ENCODE measurements around the gene UBA3. TPM values are rescaled to one million over a fixed set of nuclear protein-coding genes. Genes with fewer than 3 reads are reported as not detected.
A peak's percentile ranks its signal among the peaks of the same experiment; 100 is the strongest.

UBA3 gene
- total RNA-seq, result 84.4 TPM
- long read RNA-seq, transcript UBA3-202 (18 exons, 2,154 nt), result major isoform, 114 of 182 reads
- long read RNA-seq, transcript UBA3-201 (17 exons, 2,112 nt), result minor isoform, 26 of 182 reads
- long read RNA-seq, partial matches to known transcripts, result 15 of 182 reads
- long read RNA-seq, other reads (novel, unspliced or antisense), result 24 of 182 reads

DNA sequence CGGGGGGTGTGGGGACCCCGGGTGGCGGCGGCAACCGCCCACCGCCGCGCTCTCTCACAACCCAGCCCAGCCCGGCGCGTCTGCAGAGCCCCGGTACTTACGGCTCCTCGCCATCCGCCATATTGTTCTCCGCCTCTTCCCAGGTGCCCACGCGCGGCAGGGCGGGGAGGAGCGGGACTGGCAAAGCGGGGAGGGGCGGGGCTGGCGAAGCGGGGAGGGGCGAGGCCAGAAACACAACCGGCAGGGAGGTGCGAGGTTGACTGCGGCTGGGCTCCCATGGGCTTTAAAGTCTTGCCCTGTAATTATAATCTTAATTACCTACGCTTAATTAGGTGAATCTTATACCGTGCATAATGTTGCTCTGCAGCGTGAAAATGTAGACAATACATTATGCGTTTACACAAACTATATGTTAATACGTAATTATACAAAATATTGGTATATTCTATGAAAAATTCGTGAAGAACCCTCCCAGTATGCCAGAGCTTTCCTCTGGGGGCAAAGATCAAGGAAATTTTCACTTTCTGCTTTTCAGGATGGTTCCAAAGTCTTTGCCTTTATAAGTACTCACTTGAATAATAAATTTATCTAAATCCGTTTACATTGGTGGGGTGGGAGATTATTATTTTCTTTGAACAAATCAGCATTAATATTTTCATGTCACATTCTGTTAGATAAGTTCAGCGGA, at the start of gene UBA3:
Gene UBA3, minus strand, starts transcription at position 133 of the 688 bp plus-strand sequence. Its CDS starts 12 bp downstream, at position 121.
- ATAC-seq (ENCODE audit: poor library complexity), result peak; percentile 83
- intact Hi-C loops (cut with DNase I), result no loop called here
- DNase-seq, result peak; percentile 95

DNA sequence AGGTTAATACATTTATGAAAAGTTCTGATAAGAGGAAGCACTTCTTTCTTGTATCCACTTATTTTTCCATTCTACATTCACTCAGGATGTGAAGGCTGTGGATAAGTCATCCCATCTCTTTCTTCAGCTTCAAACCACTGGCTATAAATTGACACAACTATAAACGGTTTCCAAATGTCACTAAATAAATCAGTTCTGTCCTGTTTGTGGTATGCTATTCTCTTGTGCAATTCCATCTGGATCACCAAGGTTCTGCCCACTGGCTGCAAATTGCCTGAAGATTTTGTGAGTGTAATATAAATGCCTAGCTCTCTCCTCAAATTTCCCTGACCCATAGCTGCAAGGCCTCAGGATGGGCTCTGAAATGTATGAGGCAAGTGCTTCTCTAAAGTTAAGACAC, 49.4 kb upstream of the UBA3 start:
- ATAC-seq (ENCODE audit: poor library complexity) (no peak), DNase-seq (no peak)
- intact Hi-C loops (cut with DNase I), result no loop called here

DNA sequence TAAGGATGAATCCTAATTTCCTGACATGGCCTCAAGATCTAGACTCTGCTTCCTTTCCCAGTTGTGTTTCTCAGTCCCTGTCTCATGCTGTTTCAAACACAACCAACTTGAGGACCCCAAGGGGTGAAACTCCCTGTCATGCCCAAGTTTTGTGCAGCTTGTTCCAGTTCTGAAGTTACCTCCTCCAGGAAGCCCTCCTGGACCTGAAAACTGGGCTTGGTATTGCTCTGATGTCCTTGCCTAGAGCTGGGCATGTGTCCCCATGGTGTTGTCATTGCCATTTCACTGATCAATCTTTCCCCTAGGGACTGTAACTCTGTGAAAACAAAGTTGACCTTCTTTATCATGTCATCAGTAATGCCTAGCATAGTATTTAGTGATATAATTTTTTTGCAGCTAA, 48.3 kb upstream of the UBA3 start:
- DNase-seq (no peak), ATAC-seq (ENCODE audit: poor library complexity) (no peak)
- intact Hi-C loops (cut with DNase I), result no loop called here

DNA sequence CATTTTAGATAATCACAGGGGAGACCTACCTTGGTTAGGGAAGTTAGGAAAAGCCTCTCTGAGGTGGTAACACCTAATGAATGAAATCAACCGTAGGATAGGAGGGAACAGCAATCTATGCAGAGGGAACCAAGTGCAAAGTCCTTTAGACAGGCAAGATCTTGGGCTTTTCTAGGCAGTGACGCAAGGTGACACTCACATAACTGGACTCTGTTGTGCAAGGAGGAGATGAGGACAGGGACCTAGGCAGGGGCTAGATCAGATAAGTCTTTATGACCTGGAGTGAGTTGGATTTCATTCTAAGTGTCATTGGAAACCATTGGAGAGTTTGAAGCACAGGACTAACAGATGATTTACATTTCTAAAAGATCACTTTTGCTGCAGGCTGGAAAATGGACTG, 46.8 kb upstream of the UBA3 start:
- ATAC-seq (ENCODE audit: poor library complexity) (no peak), DNase-seq (no peak)
- intact Hi-C loops (cut with DNase I), result no loop called here

DNA sequence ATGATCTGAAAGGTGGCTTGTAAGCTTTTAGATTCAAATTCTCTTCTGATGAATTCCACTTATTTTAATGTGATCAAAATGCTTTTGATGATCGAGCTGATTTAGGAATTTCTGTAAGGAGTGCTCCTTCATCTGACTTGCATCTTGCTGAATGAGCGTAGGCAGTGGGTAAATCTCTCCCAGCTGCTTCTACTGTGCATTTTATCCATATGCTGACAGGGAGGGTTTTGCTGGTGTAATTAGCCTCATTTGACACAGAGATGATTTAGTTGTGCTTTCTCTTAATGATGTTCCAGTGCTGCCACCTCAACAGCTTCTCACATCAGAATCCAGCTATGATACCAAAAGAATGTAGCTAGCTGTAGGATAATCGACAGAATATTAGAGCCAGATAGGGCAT, 46.1 kb upstream of the UBA3 start:
- intact Hi-C loops (cut with DNase I), result no loop called here
- ATAC-seq (ENCODE audit: poor library complexity) (no peak), DNase-seq (no peak)

DNA sequence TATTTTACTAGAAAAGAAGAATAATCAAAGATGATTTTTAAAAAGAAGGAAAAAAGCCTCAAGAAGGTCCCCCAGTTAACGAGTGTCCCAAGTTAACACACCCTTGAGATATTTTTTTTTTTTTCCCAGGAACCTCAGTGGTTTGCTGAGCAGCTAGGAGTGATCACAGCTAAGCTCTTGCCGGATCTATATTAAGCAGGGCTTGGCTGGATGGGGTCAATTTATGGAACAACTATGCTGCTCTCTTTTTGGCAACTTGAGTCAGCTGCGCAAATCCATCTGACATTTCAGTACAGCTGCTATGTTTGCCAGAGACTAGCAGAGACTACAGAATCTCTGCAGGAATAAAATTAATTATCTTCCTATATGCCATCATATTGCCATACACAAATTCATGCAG, 42.2 kb upstream of the UBA3 start, which contains the start of gene LMOD3:
Gene LMOD3, minus strand, starts transcription at position 193 of the 400 bp plus-strand sequence. CDS start 209 bp downstream, outside the sequence.
- intact Hi-C loops (cut with DNase I), result no loop called here
- ATAC-seq (ENCODE audit: poor library complexity) (peak; percentile 86), DNase-seq (no peak)

DNA sequence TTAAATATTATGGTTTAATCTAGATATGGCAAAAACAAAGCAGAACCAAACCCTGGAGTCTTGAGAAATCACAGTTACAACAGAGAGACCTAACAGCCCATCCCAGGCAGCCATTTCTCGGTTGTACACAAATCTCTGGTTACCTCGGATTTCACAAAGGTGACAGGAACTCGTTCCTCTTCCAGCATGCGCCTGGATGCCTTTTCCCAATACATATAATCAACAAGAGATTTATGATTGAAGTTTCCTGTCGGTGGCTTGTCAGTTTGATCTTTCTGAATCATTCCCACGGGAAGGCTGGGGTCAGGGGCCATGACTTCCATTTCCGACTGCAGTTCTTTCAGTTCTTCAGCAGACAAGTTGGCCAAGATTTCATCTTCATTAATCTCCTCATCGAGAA, 41.8 kb upstream of the UBA3 start:
- DNase-seq (no peak), ATAC-seq (ENCODE audit: poor library complexity) (peak; percentile 56)
- intact Hi-C loops (cut with DNase I), result no loop called here

DNA sequence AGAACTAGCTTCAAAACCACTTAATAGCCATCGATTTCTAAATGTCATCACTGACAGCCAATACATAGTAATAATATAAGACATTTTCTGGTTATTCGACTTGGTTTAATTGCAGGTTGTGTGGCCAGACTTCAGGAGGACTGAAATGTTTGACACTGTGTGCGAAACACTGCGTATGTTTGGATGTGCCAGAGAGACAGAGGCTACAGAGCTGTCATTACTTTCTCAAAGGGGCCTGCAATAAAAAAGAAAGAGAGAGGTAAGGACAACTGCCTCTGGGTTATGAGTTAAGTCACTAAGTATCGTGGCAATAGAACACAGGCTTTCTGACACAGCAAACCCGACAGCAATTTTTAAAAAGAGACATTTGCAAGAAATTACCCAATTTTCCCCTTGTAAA, 41.3 kb upstream of the UBA3 start:
- no peak for DNase-seq
- ATAC-seq (ENCODE audit: poor library complexity), result peak; percentile 62
- intact Hi-C loops (cut with DNase I), result no loop called here

DNA sequence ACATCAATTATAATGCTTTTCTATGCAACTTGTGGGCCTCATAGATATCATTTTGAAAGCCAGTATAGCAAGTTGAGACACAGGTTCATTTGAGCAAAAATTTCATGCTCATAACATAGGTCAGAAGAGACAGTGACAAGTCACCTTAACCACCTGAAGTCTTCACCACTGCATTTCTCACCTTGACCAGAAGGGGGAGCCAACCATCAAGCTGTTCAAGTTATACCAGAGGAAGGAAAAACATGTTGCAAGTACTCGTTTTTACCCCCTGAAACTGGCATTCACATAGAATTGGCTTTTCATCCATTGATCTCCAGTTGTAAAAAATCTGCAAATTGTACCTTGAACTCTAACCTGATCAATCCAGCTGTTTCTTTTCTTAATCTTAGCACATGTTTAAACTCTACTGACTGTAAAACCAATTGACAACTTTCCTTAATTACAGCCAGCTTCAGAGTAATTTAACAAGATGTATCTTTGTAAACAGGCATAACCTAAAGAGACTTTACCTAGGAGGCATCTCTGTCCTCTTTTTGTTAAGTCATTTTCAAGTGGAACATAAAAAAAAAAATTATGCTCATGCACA, 40.8 kb upstream of the UBA3 start:
- intact Hi-C loops (cut with DNase I), result no loop called here
- DNase-seq (no peak), ATAC-seq (ENCODE audit: poor library complexity) (peak; percentile 54)

DNA sequence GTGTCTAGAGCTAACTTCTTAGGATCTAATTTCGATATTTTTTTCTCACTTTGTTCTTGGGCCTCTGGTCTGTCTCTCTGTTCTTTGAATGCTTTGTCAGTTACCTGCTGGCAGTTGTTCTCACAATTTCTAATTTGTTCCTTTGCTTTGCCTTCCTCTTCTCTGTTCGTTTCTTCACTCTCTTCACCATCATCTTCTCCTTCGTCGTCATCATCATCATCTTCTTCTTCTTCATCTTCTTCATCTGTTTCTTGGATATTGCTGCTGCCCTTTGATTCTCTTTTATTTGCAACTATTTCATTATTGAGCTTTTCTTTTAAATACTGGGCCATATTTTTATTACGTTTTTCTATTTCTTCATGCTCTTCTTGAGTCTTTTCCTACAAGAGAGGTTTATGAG, 39.5 kb upstream of the UBA3 start:
- intact Hi-C loops (cut with DNase I), result no loop called here
- ATAC-seq (ENCODE audit: poor library complexity) (no peak), DNase-seq (no peak)

DNA sequence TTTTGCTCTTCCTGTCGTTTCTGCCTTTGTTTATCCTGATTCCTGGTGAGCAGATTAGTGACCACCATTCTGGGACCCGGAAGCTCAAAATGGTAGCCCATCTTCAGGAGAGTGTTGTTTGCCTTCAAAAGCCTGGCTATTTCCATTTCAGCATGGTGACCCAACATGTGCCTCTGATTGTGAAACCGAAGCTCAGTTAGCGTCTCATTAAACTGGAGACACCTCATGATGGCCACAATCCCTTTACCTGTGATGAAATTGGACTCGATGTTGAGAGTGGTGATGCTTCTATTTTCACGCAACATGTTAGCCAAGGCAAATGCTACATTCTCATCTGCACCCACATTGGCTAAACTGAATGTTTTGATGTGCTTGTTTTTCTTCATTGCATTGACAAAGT, 39.0 kb upstream of the UBA3 start:
- DNase-seq, result no peak
- ATAC-seq (ENCODE audit: poor library complexity), result no peak
- intact Hi-C loops (cut with DNase I), result no loop called here

DNA sequence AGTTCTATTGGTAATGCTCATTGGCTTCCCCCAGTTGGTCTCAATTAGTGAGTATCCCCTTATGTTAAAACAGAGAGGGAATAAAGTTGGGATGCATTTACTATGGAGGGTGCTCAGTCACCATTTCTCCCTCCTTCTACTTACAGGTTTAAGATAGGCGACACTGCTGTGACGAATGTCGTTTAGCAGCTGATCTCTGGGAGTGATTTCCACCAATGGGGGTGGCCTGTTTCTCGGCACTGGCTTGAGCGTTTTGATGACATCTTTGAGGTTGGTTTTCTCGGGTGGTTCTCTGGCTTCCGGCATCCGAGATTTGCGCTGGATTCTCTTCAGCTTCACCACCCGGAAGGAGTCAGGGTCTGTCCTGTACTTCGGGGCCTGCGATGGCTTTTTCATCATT, 38.4 kb upstream of the UBA3 start:
- intact Hi-C loops (cut with DNase I), result no loop called here
- DNase-seq (no peak), ATAC-seq (ENCODE audit: poor library complexity) (no peak)

DNA sequence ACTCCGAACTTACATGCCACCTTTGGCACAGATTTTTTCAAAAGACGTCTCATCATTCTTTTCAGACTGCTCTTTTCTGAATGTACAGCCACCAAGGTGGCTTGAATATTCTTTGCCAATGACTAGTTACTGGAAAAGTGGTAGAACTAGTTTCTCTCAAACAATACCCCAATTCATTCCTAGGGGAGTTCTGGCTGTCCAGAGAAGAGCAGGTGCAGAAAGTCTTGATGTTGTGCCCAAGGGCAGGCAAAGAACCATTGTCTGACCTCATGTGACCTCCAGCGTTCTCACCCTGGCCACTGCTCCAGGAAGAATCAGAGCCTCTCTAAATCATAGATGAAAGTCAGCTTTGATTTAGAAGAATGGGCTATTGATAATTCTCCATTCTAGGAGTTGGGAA, 36.7 kb upstream of the UBA3 start:
- DNase-seq (no peak), ATAC-seq (ENCODE audit: poor library complexity) (peak; percentile 54)
- intact Hi-C loops (cut with DNase I), result no loop called here

DNA sequence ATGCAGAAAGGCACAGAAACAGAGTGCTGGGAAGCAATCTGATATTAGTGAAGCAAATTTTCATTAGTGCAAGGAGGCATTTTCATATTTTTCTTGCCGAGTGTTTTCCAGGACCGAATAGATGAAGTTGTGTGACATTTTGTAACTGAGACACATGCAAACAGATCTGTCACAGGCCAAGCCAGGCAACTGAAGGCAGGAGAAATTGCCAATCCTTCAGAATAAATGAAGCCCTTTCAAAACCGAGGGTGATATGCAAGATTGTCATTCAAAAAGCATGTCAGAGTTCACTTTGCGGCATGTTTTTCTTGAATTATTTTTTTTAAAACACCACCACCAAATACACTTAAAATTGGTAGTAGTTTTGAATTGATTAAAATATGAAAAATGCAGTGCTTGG, 36.0 kb upstream of the UBA3 start:
- ATAC-seq (ENCODE audit: poor library complexity), result peak; percentile 24
- intact Hi-C loops (cut with DNase I), result no loop called here
- no peak for DNase-seq

DNA sequence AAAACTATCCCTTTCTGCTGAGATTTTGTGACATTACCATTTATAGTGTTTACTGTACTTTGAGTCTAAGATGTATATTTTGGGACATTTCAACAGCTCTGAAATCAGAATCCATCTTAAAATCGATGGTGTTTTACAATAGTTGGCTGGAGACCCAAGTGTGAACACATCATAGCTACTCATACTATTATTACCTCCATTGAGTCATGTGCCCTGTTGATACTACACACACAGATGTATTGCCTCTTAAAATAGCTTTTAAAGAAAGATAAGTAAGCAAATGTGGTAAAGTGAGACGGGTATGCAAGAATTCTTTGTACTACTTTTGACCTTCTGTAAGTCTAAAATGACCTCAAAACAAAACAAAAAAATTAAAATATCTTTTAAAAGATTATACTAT, 35.6 kb upstream of the UBA3 start:
- intact Hi-C loops (cut with DNase I), result no loop called here
- DNase-seq (no peak), ATAC-seq (ENCODE audit: poor library complexity) (peak; percentile 86)

DNA sequence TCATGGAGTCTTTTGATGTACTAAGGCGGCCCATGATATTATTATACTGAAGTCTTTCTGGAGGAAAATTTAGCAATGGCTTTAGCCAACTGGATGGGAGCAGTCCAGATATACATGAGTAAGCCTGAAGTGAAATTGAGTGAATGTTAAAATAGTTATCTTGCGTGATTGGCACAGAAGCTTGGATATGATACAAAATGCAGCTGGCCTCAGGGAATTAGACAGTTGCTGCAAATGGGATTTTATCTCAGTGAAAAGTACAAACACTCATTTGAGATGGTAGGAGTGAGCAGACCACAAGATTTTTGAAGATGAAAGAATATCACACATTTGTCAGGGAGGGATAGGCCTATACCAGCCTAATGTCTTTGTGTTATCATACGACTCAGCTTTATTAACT, 33.4 kb upstream of the UBA3 start:
- DNase-seq, result no peak

DNA sequence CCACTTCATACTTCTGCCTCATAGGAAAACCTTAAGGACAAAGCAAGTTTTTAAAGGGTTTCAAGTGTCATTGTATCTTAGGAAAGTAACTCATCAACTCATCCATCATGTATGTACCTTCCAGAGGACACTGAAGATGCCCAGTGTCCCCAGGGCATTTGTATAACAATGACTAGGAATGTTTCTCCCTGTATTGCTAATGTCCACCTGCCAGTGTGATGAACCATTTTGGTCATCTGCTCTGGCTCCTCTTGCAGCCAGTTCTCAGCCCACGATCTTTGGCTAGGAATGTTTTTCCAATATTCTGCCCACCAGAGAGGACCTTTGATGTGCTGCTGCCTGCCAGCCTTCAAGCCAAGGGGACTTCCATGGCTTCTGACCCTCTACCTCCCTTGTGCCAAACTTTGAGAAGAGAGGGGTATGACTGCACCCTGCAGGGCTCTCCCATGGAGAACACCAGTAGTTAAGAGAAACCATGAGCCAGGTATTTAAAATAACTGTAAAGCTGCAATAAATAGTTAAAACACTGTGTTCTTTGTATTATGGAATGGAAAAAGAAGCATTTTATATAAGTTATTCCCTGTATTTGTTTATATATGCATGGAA, 30.9 kb upstream of the UBA3 start:
- DNase-seq, result no peak
- no peak for ATAC-seq (ENCODE audit: poor library complexity)
- intact Hi-C loops (cut with DNase I), result no loop called here

More for the DNA sequence above, 33.4 kb upstream of the UBA3 start:
- intact Hi-C loops (cut with DNase I), result no loop called here
- peak; percentile 14 for ATAC-seq (ENCODE audit: poor library complexity)

DNA sequence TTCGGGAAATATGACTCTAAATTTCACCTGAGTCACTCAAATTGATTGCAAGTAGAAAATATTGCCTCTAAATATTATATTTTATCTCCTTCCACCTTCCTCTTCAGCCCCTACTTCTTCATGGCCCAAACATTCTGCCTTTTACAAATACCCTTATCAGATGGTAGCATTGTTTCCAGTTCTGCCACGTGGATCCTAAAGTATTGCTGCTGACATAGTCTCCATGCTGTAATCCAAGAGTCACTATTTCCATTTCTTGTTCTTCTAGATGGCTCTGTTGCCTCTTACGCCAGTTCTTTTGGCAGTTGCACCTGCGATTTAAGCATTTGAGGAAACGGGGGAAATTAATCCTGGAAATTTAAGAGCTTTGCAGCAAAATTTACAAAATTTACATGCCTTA, 28.6 kb upstream of the UBA3 start:
- intact Hi-C loops (cut with DNase I), result no loop called here
- DNase-seq (no peak), ATAC-seq (ENCODE audit: poor library complexity) (no peak)

DNA sequence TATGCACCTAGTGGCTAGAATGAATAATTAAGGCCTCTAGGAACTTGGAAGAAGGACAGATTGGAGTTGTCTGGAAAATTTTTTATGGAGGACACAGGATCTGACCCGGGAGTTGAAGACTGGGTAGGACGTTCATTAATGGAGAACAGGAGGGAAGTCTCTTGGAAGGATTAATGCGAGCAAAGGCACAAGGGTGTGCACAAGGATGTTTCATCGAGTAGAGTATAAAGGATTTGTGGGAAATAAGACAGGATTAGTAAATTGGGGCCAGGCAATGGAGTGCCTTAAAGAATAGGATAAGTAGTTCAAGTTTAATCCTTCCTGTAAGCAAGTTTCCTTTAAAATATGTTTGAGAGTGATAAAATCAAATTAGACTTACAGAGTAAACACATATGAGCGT, 27.7 kb upstream of the UBA3 start:
- ATAC-seq (ENCODE audit: poor library complexity) (no peak), DNase-seq (no peak)
- intact Hi-C loops (cut with DNase I), result no loop called here

DNA sequence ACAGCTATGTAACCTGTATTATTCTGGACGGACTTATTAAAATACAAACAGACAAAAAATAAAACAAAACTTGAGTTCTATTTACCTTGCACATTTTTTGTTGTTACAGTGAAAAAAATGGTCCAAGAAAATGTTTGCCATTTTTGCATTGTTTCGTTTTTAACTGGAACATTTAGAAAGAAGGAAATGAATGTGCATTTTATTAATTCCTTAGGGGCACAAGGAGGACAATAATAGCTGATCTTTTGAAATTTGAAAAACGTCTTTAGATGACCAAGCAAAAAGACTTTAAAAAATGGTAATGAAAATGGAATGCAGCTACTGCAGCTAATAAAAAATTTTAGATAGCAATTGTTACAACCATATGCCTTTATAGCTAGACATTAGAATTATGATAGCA, 25.2 kb upstream of the UBA3 start:
- intact Hi-C loops (cut with DNase I), result no loop called here
- ATAC-seq (ENCODE audit: poor library complexity) (no peak), DNase-seq (no peak)

Data from Right ventricle myocardium superior (tissue), 1 donor.